IMR-90 (cell line): ENCODE results near the gene GCK. TPM values are rescaled to one million over a fixed set of nuclear protein-coding genes. Genes with fewer than 3 reads are reported as not detected.

ENCODE experiments used
- ATAC-seq: fragments of 200-7000 bp; cut with Tn5 transposase; 2 replicates; pipeline ENCODE4 v1.9.1; 2020; ENCODE audit warnings: low read depth, mild to moderate bottlenecking, moderate library complexity
- BruUV-seq: library from RNA; stranded (reverse); fragments of 400-500 nt; replicated peaks from 2 replicates; lab custom pipeline; 2021; lab: Mats Ljungman, UMichigan
- CTCF ChIA-PET: fragments of 300-600 bp; formaldehyde crosslinking; extraction: SDS; loops from one replicate; lab custom pipeline; 2021; ENCODE audit warnings: antibody characterized with exemption; lab: Yijun Ruan, JAX
- POLR2A ChIA-PET: fragments of 300-600 bp; sonication (Branson Sonifier 250); formaldehyde crosslinking; loops from one replicate; lab custom pipeline; 2022; ENCODE audit warnings: antibody characterized with exemption; ENCODE audit not compliant: unreplicated experiment; lab: Charles Lee
- DNase-seq: peaks from one replicate; pipeline ENCODE4 v3.0.0; 2013
- H2AFZ ChIP-seq: replicated peaks from 2 replicates; pipeline ENCODE3; 2013; ENCODE audit warnings: low read length, mild to moderate bottlenecking; ENCODE audit not compliant: poor library complexity
- H2AK5ac ChIP-seq: 2 replicates; pipeline ENCODE4 v1.6.1; 2013; ENCODE audit warnings: low read depth, low read length, inconsistent platforms
- H2AK9ac ChIP-seq: replicated peaks from 2 replicates; pipeline ENCODE3; 2013; ENCODE audit warnings: mild to moderate bottlenecking, low read depth, low read length, moderate library complexity; ENCODE audit not compliant: poor library complexity
- H2BK120ac ChIP-seq: 2 replicates; pipeline ENCODE4 v1.6.1; 2013; ENCODE audit warnings: low read depth, low read length, inconsistent platforms
- H2BK15ac ChIP-seq: 3 replicates; pipeline ENCODE4 v1.6.1; 2013; ENCODE audit warnings: low read depth, low read length, inconsistent platforms
- H2BK20ac ChIP-seq: 2 replicates; pipeline ENCODE4 v1.6.1; 2013; ENCODE audit warnings: low read depth, mild to moderate bottlenecking, inconsistent platforms, low read length, moderate library complexity
- H2BK5ac ChIP-seq: 2 replicates; pipeline ENCODE4 v1.6.1; 2013; ENCODE audit warnings: mild to moderate bottlenecking, low read depth, low read length, inconsistent platforms; ENCODE audit not compliant: poor library complexity, severe bottlenecking
- H3K14ac ChIP-seq: replicated peaks from 2 replicates; pipeline ENCODE4 v1.6.1; 2013; ENCODE audit warnings: low read depth, low read length, inconsistent platforms
- H3K18ac ChIP-seq: 2 replicates; pipeline ENCODE4 v1.6.1; 2013; ENCODE audit warnings: low read depth, low read length, control low read depth
- H3K23ac ChIP-seq: 2 replicates; pipeline ENCODE4 v1.6.1; 2013; ENCODE audit warnings: low read depth, low read length, inconsistent platforms
- H3K27ac ChIP-seq: 2 replicates; pipeline ENCODE4 v1.5.1; 2013; ENCODE audit warnings: mild to moderate bottlenecking, control low read depth, low read length; ENCODE audit not compliant: insufficient read depth
- H3K27me3 ChIP-seq: 2 replicates; pipeline ENCODE4 v1.6.1; 2013; ENCODE audit warnings: low read length; ENCODE audit not compliant: control insufficient read depth, insufficient read depth
- H3K36me3 ChIP-seq: 2 replicates; pipeline ENCODE4 v1.6.1; 2013; ENCODE audit warnings: low read length, mixed read lengths; ENCODE audit not compliant: control insufficient read depth, insufficient read depth
- H3K4ac ChIP-seq: 2 replicates; pipeline ENCODE4 v1.6.1; 2013; ENCODE audit warnings: low read depth, low read length, inconsistent platforms
- H3K4me1 ChIP-seq: 2 replicates; pipeline ENCODE4 v1.6.1; 2013; ENCODE audit warnings: low read length, mixed read lengths; ENCODE audit not compliant: control insufficient read depth, insufficient read depth
- H3K4me2 ChIP-seq: 2 replicates; pipeline ENCODE4 v1.6.1; 2013; ENCODE audit warnings: low read depth, mild to moderate bottlenecking, control low read depth, low read length, moderate library complexity
- H3K4me3 ChIP-seq: 2 replicates; pipeline ENCODE4 v1.5.1; 2013; ENCODE audit warnings: low read depth, mild to moderate bottlenecking, control low read depth, low read length, moderate library complexity; ENCODE audit not compliant: insufficient read depth
- H3K56ac ChIP-seq: 2 replicates; pipeline ENCODE4 v1.6.1; 2013; ENCODE audit warnings: low read length, inconsistent platforms; ENCODE audit not compliant: insufficient read depth; ENCODE audit errors: extremely low read depth
- H3K79me1 ChIP-seq, 2 experiments: 2 replicates each; pipeline ENCODE4 v1.6.1; 2013; ENCODE audit warnings: low read length in 2 of 2, inconsistent platforms in 1 of 2, low read depth in 1 of 2
- H3K9ac ChIP-seq: 2 replicates; pipeline ENCODE4 v1.6.1; 2013; ENCODE audit warnings: low read depth, low read length, control low read depth
- H3K9me1 ChIP-seq: 2 replicates; pipeline ENCODE4 v1.6.1; 2013; ENCODE audit warnings: low read length, inconsistent platforms; ENCODE audit not compliant: insufficient read depth
- H3K9me3 ChIP-seq: 2 replicates; pipeline ENCODE4 v1.6.1; 2013; ENCODE audit warnings: low read length; ENCODE audit not compliant: control insufficient read depth, insufficient read depth
- H4K20me1 ChIP-seq: 2 replicates; pipeline ENCODE4 v1.6.1; 2013; ENCODE audit warnings: low read length, inconsistent platforms; ENCODE audit not compliant: insufficient read depth
- H4K5ac ChIP-seq: 2 replicates; pipeline ENCODE4 v1.6.1; 2013; ENCODE audit warnings: mild to moderate bottlenecking, low read depth, low read length, control low read depth
- H4K8ac ChIP-seq, 2 experiments: 2 replicates each; pipeline ENCODE4 v1.6.1; 2013; ENCODE audit warnings: low read depth in 2 of 2, low read length in 2 of 2, control low read depth in 1 of 2, inconsistent platforms in 1 of 2
- H4K91ac ChIP-seq: 2 replicates; pipeline ENCODE4 v1.6.1; 2013; ENCODE audit warnings: low read depth, low read length, inconsistent platforms; ENCODE audit not compliant: insufficient read depth
- BHLHE40 ChIP-seq: fragments of 150-350 bp; IDR thresholded peaks from 2 replicates; pipeline ENCODE4 v1.6.1; 2016; ENCODE audit warnings: mild to moderate bottlenecking, low read depth, low read length
- CEBPB ChIP-seq: IDR thresholded peaks from 2 replicates; pipeline ENCODE4 v1.6.1; 2012; ENCODE audit warnings: low read depth, low read length, improper control_type of control experiment
- CHD1 ChIP-seq: IDR thresholded peaks from 2 replicates; pipeline ENCODE4 v1.6.1; 2012; ENCODE audit warnings: low read depth, low read length, improper control_type of control experiment
- FOS ChIP-seq: fragments of 150-350 bp; IDR thresholded peaks from 2 replicates; pipeline ENCODE4 v1.6.1; 2016; ENCODE audit warnings: low read depth, low read length
- MAFK ChIP-seq: IDR thresholded peaks from 2 replicates; pipeline ENCODE4 v1.6.1; 2012; ENCODE audit warnings: low read depth, low read length, improper control_type of control experiment
- MAZ ChIP-seq: IDR thresholded peaks from 2 replicates; pipeline ENCODE4 v1.6.1; 2012; ENCODE audit warnings: low read depth, mild to moderate bottlenecking, low read length, improper control_type of control experiment, moderate library complexity, borderline replicate concordance
- MXI1 ChIP-seq: IDR thresholded peaks from 2 replicates; pipeline ENCODE4 v1.6.1; 2012; ENCODE audit warnings: low read depth, mild to moderate bottlenecking, low read length, moderate library complexity, borderline replicate concordance
- NFE2L2 ChIP-seq: fragments of 150-350 bp; IDR thresholded peaks from 2 replicates; pipeline ENCODE4 v1.6.1; 2016; ENCODE audit warnings: low read depth, mild to moderate bottlenecking, low read length
- POLR2A ChIP-seq: IDR thresholded peaks from 2 replicates; pipeline ENCODE4 v1.6.1; 2012; ENCODE audit warnings: mild to moderate bottlenecking, low read depth, low read length
- RAD21 ChIP-seq: IDR thresholded peaks from 2 replicates; pipeline ENCODE4 v1.6.1; 2012; ENCODE audit warnings: low read length, improper control_type of control experiment
- RCOR1 ChIP-seq: IDR thresholded peaks from 2 replicates; pipeline ENCODE4 v1.6.1; 2012; ENCODE audit warnings: mild to moderate bottlenecking, low read length, improper control_type of control experiment; ENCODE audit not compliant: insufficient replicate concordance
- SMC3 ChIP-seq: fragments of 150-350 bp; IDR thresholded peaks from 2 replicates; pipeline ENCODE4 v1.6.1; 2016; ENCODE audit warnings: low read depth, mild to moderate bottlenecking, antibody characterized with exemption, low read length, moderate library complexity
- WGBS, 2 experiments: methylation state at CpG; one replicate each; pipeline versions ENCODE4 v1.1.5 to v1.1.7; 2013; ENCODE audit warnings: missing lambda C conversion rate in 2 of 2; ENCODE audit not compliant: insufficient read length in 1 of 2; ENCODE audit errors: extremely low coverage in 2 of 2; 5-methylcytosine and 5-hydroxymethylcytosine counted together
- dilution Hi-C: fragments of 300-500 bp; cut with HindIII; formaldehyde crosslinking; loops from one replicate; pipeline ENCODE4 v1.14.3; 2018; ENCODE audit warnings: low sequenced_read_pairs; ENCODE audit not compliant: unreplicated experiment
- in situ Hi-C: fragments of 300-500 bp; cut with MboI; formaldehyde crosslinking; loops from 3 replicates; pipeline ENCODE4 v1.14.3; 2019; ENCODE audit warnings: low sequenced_read_pairs, inconsistent platforms, mixed read lengths
- intact Hi-C: fragments of 100-400 bp; cut with micrococcal nuclease; formaldehyde crosslinking; loops from 2 replicates; pipeline ENCODE4 v1.10.0; 2022
- polyA plus RNA-seq, 3 experiments: library from polyadenylated mRNA; depleted of rRNA; stranded (reverse); fragments of >200 nt; gene quantifications; 2 replicates each; pipeline ENCODE4 v1.2.3, GENCODE V29; 2012; ENCODE audit warnings: low replicate concordance in 1 of 3
- total RNA-seq: library from RNA; depleted of rRNA; stranded (reverse); fragments of >200 nt; gene quantifications from 2 replicates; pipeline ENCODE4 v1.2.3, GENCODE V29; 2012
- TF ChIP-seq, protein P1 (sequence below): conservative IDR thresholded peaks from 2 replicates; pipeline ENCODE4 v1.5.1; 2012; ENCODE audit warnings: mild to moderate bottlenecking, low read depth, low read length, improper control_type of control experiment
- TF ChIP-seq, protein P2 (sequence below): fragments of 150-350 bp; IDR thresholded peaks from 2 replicates; pipeline ENCODE4 v1.6.1; 2017; ENCODE audit warnings: mild to moderate bottlenecking, antibody characterized with exemption, low read length, low read depth
- TF ChIP-seq, protein P3 (sequence below): fragments of 150-350 bp; IDR thresholded peaks from 2 replicates; pipeline ENCODE4 v1.6.1; 2016; ENCODE audit warnings: low read depth, mild to moderate bottlenecking, low read length, moderate library complexity, borderline replicate concordance

The GCK gene
- total and polyA plus RNA-seq, 2 of the 4 experiments (the other 2 are of a cell fraction) = 0.14 to 0.18 TPM

GRCh38 chr7:44162785-44163395 is 26.3 kb downstream of the GCK start:
- in situ Hi-C loops = no loop called here
- peak; percentile 3 for ATAC-seq
- no peak for TF ChIP-seq RCOR1
- no peak for TF ChIP-seq CHD1
- TF ChIP-seq CEBPB = no peak
- TF ChIP-seq NFE2L2 = no peak
- TF ChIP-seq, protein P1, sequence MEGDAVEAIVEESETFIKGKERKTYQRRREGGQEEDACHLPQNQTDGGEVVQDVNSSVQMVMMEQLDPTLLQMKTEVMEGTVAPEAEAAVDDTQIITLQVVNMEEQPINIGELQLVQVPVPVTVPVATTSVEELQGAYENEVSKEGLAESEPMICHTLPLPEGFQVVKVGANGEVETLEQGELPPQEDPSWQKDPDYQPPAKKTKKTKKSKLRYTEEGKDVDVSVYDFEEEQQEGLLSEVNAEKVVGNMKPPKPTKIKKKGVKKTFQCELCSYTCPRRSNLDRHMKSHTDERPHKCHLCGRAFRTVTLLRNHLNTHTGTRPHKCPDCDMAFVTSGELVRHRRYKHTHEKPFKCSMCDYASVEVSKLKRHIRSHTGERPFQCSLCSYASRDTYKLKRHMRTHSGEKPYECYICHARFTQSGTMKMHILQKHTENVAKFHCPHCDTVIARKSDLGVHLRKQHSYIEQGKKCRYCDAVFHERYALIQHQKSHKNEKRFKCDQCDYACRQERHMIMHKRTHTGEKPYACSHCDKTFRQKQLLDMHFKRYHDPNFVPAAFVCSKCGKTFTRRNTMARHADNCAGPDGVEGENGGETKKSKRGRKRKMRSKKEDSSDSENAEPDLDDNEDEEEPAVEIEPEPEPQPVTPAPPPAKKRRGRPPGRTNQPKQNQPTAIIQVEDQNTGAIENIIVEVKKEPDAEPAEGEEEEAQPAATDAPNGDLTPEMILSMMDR = no peak
- TF ChIP-seq SMC3 = no peak
- TF ChIP-seq, protein P2, sequence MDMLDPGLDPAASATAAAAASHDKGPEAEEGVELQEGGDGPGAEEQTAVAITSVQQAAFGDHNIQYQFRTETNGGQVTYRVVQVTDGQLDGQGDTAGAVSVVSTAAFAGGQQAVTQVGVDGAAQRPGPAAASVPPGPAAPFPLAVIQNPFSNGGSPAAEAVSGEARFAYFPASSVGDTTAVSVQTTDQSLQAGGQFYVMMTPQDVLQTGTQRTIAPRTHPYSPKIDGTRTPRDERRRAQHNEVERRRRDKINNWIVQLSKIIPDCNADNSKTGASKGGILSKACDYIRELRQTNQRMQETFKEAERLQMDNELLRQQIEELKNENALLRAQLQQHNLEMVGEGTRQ = no peak
- TF ChIP-seq, protein P3, sequence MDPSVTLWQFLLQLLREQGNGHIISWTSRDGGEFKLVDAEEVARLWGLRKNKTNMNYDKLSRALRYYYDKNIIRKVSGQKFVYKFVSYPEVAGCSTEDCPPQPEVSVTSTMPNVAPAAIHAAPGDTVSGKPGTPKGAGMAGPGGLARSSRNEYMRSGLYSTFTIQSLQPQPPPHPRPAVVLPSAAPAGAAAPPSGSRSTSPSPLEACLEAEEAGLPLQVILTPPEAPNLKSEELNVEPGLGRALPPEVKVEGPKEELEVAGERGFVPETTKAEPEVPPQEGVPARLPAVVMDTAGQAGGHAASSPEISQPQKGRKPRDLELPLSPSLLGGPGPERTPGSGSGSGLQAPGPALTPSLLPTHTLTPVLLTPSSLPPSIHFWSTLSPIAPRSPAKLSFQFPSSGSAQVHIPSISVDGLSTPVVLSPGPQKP = no peak
- no peak for TF ChIP-seq MAZ
- no peak for TF ChIP-seq MAFK
- no peak for TF ChIP-seq POLR2A
- no peak for TF ChIP-seq RAD21
- no peak for TF ChIP-seq BHLHE40
- no peak for TF ChIP-seq MXI1
- TF ChIP-seq FOS = no peak

More at GRCh38 chr7:44162785-44163395, 26.3 kb downstream of the GCK start:
- BruUV-seq = no TSS peak
- peak overlapping the region; percentile 35; the same call in 1 of the 2 replicates for H3K4me2 ChIP-seq
- H3K27me3 ChIP-seq = peaks cover 2% of the 10 kb centered on the region; the same call in 1 of the 2 replicates
- peaks cover 7% of the 10 kb centered on the region; the same call in 1 of the 2 replicates for H3K9me1 ChIP-seq
- no peak overlapping the region for H3K9ac ChIP-seq
- no peaks in the 10 kb centered on the region for H3K36me3 ChIP-seq
- intact Hi-C loops = no loop called here
- H3K56ac ChIP-seq = no peak overlapping the region
- ChIA-PET POLR2A (interaction anchor here (0.8 kb wide), 1 partner anchor 12 kb away, joined by 3 read pairs; no protein-coding TSS in a partner anchor), CTCF (interaction anchor here (0.6 to 0.7 kb wide), 2 partner anchors 81 to 418 kb away, joined by 3 read pairs; no protein-coding TSS in a partner anchor)
- peak overlapping the region; percentile 7 to 62; a peak in 3 of 4 replicates for H4K8ac ChIP-seq
- peak overlapping the region; percentile 65; the same call in 1 of the 2 replicates for H3K27ac ChIP-seq
- H2BK15ac ChIP-seq = peak overlapping the region; percentile 27; the same call in 1 of the 3 replicates
- H3K4me3 ChIP-seq = no peak overlapping the region
- H2AK5ac ChIP-seq = peak overlapping the region; percentile 67
- peak overlapping the region; percentile 35 for H3K4ac ChIP-seq
- H4K20me1 ChIP-seq = no peaks in the 10 kb centered on the region
- H3K9me3 ChIP-seq = no peaks in the 10 kb centered on the region
- H4K91ac ChIP-seq = peak overlapping the region; percentile 58
- H3K79me1 ChIP-seq = no peaks in the 10 kb centered on the region
- peak overlapping the region; percentile 32; the same call in 1 of the 2 replicates for H3K23ac ChIP-seq
- H4K5ac ChIP-seq = peak overlapping the region; percentile 73
- H2BK20ac ChIP-seq = peak overlapping the region; percentile 75
- peaks cover 8% of the 10 kb centered on the region for H3K4me1 ChIP-seq
- dilution Hi-C loops = no loop called here
- H2AK9ac ChIP-seq = peak overlapping the region; percentile 22
- H3K18ac ChIP-seq = peak overlapping the region; percentile 64
- DNase-seq = no peak
- peak overlapping the region; percentile 15 for H2AFZ ChIP-seq
- peak overlapping the region; percentile 76 for H2BK5ac ChIP-seq
- H3K14ac ChIP-seq = peak overlapping the region; percentile 16
- WGBS, 2 experiments = no CpG with 5 or more reads among the region's 1 CpG
- peak overlapping the region; percentile 36 for H2BK120ac ChIP-seq
